ENCODE data around the gene DHRS3. TPM values are rescaled to one million over a fixed set of nuclear protein-coding genes. Genes with fewer than 3 reads are reported as not detected.

DHRS3 gene
- total and polyA plus RNA-seq, 2 of the 13 experiments (the other 11 are each of a cell fraction or from before 2014, with no cell fraction given), result 48.5 to 90.5 TPM

GRCh38 chr1:12666141-12666735 lies 48.2 kb upstream of the DHRS3 start:
- DNase-seq (ENCODE audit: low spot score) (no peak), FAIRE-seq (no peak)
- BruUV-seq (replicated peaks), result no TSS peak

More at GRCh38 chr1:12666141-12666735, 48.2 kb upstream of the DHRS3 start:
- Histone ChIP-seq H3K4me3 (replicated peaks in 1 of 3; ENCODE audit: insufficient read depth in 1 of 3, low read depth in 2 of 3, low read length in 3 of 3) (no peak overlapping the region), H3K27ac (ENCODE audit: extremely low read length, insufficient read depth, low read length) (no peak overlapping the region), H3K36me3 (replicated peaks in 1 of 2; ENCODE audit: control insufficient read depth in 1 of 2, insufficient read depth in 2 of 2, low read length in 2 of 2) (no peaks in the 10 kb centered on the region), H4K20me1 (ENCODE audit: insufficient read depth, low read length) (no peaks in the 10 kb centered on the region), H3K79me2 (ENCODE audit: insufficient read depth, low read length) (no peaks in the 10 kb centered on the region), H3K27me3 (ENCODE audit: control insufficient read depth in 1 of 2, insufficient read depth in 2 of 2, low read length in 2 of 2) (peaks cover 2 to 5% of the 10 kb centered on the region in 2 experiments; a peak in 3 of 5 replicates), H3K9me3 (ENCODE audit: low read length) (peaks cover 10% of the 10 kb centered on the region; the same call in 1 of the 2 replicates), H3K4me1 (ENCODE audit: insufficient read depth, low read length) (no peaks in the 10 kb centered on the region), H2AFZ (ENCODE audit: low read length) (no peak overlapping the region), H3K4me2 (ENCODE audit: low read depth, low read length) (no peak overlapping the region), H3K9ac (ENCODE audit: insufficient read depth, low read depth, low read length) (no peak overlapping the region)
- in situ Hi-C loops (cut with HindIII; ENCODE audit: extremely low pct_ligation_motif_present, low pct_unique_long_range_greater_than_20kb) (loop anchor here (25.0 kb wide), 1 partner anchor 554 kb away; no protein-coding TSS in a partner anchor), intact Hi-C loops (cut with micrococcal nuclease; ENCODE audit: unreplicated experiment) (no loop called here)
- 67% methylated on average over 15 of the region's 15 CpGs for WGBS (ENCODE audit: low lambda C conversion rate)
- POLR2A ChIA-PET, result no interaction called here
- TF ChIP-seq TP53 (CRISPR knock-in tag; conservative IDR thresholded peaks at IDR 0.05), result no peak
- no peak for TF ChIP-seq ZUFSP (CRISPR knock-in tag; IDR thresholded peaks at IDR 0.05; ENCODE audit: borderline replicate concordance)
- peak; percentile 47 for TF ChIP-seq CREB1 (IDR thresholded peaks at IDR 0.05)
- TF ChIP-seq CREB1 (CRISPR knock-in tag; IDR thresholded peaks at IDR 0.05), result no peak
- no peak for TF ChIP-seq ELK4 (CRISPR knock-in tag; IDR thresholded peaks at IDR 0.05; ENCODE audit: borderline replicate concordance)
- TF ChIP-seq ZNF318 (CRISPR knock-in tag; IDR thresholded peaks at IDR 0.05), result no peak
- no peak for TF ChIP-seq SAFB2 (CRISPR knock-in tag; IDR thresholded peaks at IDR 0.05; ENCODE audit: borderline replicate concordance, low read depth)
- TF ChIP-seq PLSCR1 (CRISPR knock-in tag; IDR thresholded peaks at IDR 0.05; ENCODE audit: borderline replicate concordance), result no peak
- no peak for TF ChIP-seq RAD21 (CRISPR knock-in tag; IDR thresholded peaks at IDR 0.05)
- peak; percentile 86 for TF ChIP-seq ATF7 (IDR thresholded peaks at IDR 0.05)
- TF ChIP-seq ATF7 (CRISPR knock-in tag; IDR thresholded peaks at IDR 0.05), result no peak
- TF ChIP-seq ZKSCAN8 (CRISPR knock-in tag; IDR thresholded peaks at IDR 0.05; ENCODE audit: borderline replicate concordance), result no peak
- no peak for TF ChIP-seq KDM2A (CRISPR knock-in tag; IDR thresholded peaks at IDR 0.05; ENCODE audit: borderline replicate concordance, low read depth)
- CTCF ChIA-PET (ENCODE audit: low intra/inter-chr PET ratio, low total read pairs), result no interaction called here
- no peak for ATAC-seq
